GM19324 (cell line): ENCODE measurements around the gene LRRC63.
"Not testable (repeated sequence)": the region's sequence is repeated elsewhere in the genome, so short reads cannot be mapped to it uniquely, and the experiment has no call there.

Source experiments
- ATAC-seq: cut with Tn5 transposase; IDR thresholded peaks from one replicate; pipeline ENCODE4 v1.9.1; 2021; ENCODE audit warnings: mild to moderate bottlenecking, moderate library complexity; ENCODE audit not compliant: unreplicated experiment, low FRiP score

The LRRC63 gene

GRCh38 chr13:46179969-46180763, 31.6 kb upstream of the LRRC63 start:
- ATAC-seq, result no peak

GRCh38 chr13:46181377-46181839, 30.3 kb upstream of the LRRC63 start:
- ATAC-seq, result no peak

- ATAC-seq, result peak; percentile 59
Measured at GRCh38 chr13:46181840-46182490, 29.8 kb upstream of the LRRC63 start, which contains the start of gene LCP1. Gene LCP1 (minus strand): TSS chr13:46182177. CDS start chr13:46159662, 22,515 bp downstream.

GRCh38 chr13:46182491-46182877, 29.2 kb upstream of the LRRC63 start:
- ATAC-seq, result peak; percentile 2

GRCh38 chr13:46183018-46183946, 28.4 kb upstream of the LRRC63 start:
- no peak for ATAC-seq

- ATAC-seq, result peak; percentile 48
Measured at GRCh38 chr13:46184277-46184699, 27.4 kb upstream of the LRRC63 start.

GRCh38 chr13:46185634-46186033, 26.1 kb upstream of the LRRC63 start:
- ATAC-seq, result no peak

- ATAC-seq, result no peak
Measured at GRCh38 chr13:46192412-46192811, 19.3 kb upstream of the LRRC63 start.

GRCh38 chr13:46195016-46195415, 16.7 kb upstream of the LRRC63 start:
- ATAC-seq, result no peak

GRCh38 chr13:46197299-46198048, 14.3 kb upstream of the LRRC63 start:
- no peak for ATAC-seq

GRCh38 chr13:46198696-46199193, 13.0 kb upstream of the LRRC63 start:
- ATAC-seq, result no peak

GRCh38 chr13:46202188-46202795, 9.4 kb upstream of the LRRC63 start:
- no peak for ATAC-seq

- ATAC-seq, result no peak
Measured at GRCh38 chr13:46202966-46203365, 8.8 kb upstream of the LRRC63 start.

- ATAC-seq, result no peak
Measured at GRCh38 chr13:46206143-46206542, 5.6 kb upstream of the LRRC63 start.

GRCh38 chr13:46207828-46208227, 3.9 kb upstream of the LRRC63 start:
- ATAC-seq, result no peak

- ATAC-seq, result no peak
Measured at GRCh38 chr13:46210362-46211083, 1.2 kb upstream of the LRRC63 start.

- ATAC-seq, result no peak
Measured at GRCh38 chr13:46211116-46211482, 629 bp upstream of the LRRC63 start.

GRCh38 chr13:46213242-46213641, 1.5 kb downstream of the LRRC63 start:
- ATAC-seq, result no peak

- ATAC-seq, result not testable (repeated sequence)
Measured at GRCh38 chr13:46214741-46215140, 3.0 kb downstream of the LRRC63 start.
